GM23338 (cell line): ENCODE measurements around the gene RAB4A. TPM values are rescaled to one million over a fixed set of nuclear protein-coding genes. Genes with fewer than 3 reads are reported as not detected.

ENCODE experiments used
- ATAC-seq: fragments of 200-7000 bp; cut with Tn5 transposase; 3 replicates; pipeline ENCODE4 v1.9.1; 2020
- DNase-seq: peaks from one replicate; pipeline ENCODE4 v3.0.0-alpha.2; 2015; ENCODE audit warnings: low spot score
- H2AFZ ChIP-seq: fragments of 200-600 bp; sonication (generic); 2 replicates; pipeline ENCODE4 v1.8.0; 2016; ENCODE audit warnings: antibody characterized with exemption, mild to moderate bottlenecking, moderate library complexity
- H3F3A ChIP-seq: fragments of 200-600 bp; sonication (generic); replicated peaks from 2 replicates; pipeline ENCODE4 v1.8.0; 2017; ENCODE audit warnings: antibody characterized with exemption, mixed run types, low read depth
- H3K27ac ChIP-seq: fragments of 200-600 bp; sonication (generic); 2 replicates; pipeline ENCODE4 v1.6.1; 2016; ENCODE audit warnings: low read depth
- H3K27me3 ChIP-seq: fragments of 200-600 bp; sonication (generic); 2 replicates; pipeline ENCODE4 v1.8.0; 2016; ENCODE audit warnings: mild to moderate bottlenecking, mixed run types, moderate library complexity; ENCODE audit not compliant: insufficient read depth
- H3K36me3 ChIP-seq: fragments of 200-600 bp; sonication (generic); 2 replicates; pipeline ENCODE4 v1.8.0; 2016; ENCODE audit warnings: mild to moderate bottlenecking; ENCODE audit not compliant: insufficient read depth
- H3K4me1 ChIP-seq: fragments of 200-600 bp; sonication (generic); 2 replicates; pipeline ENCODE4 v1.8.0; 2016; ENCODE audit warnings: mild to moderate bottlenecking, moderate library complexity; ENCODE audit not compliant: insufficient read depth
- H3K4me2 ChIP-seq: fragments of 200-600 bp; sonication (generic); 2 replicates; pipeline ENCODE4 v1.7.1; 2017; ENCODE audit warnings: mixed run types
- H3K4me3 ChIP-seq: fragments of 200-600 bp; sonication (generic); 2 replicates; pipeline ENCODE4 v1.6.1; 2016; ENCODE audit warnings: mixed run types
- H3K79me2 ChIP-seq: fragments of 200-600 bp; sonication (generic); replicated peaks from 2 replicates; pipeline ENCODE4 v1.8.0; 2017; ENCODE audit warnings: mild to moderate bottlenecking; ENCODE audit not compliant: insufficient read depth
- H3K9me2 ChIP-seq: fragments of 200-600 bp; sonication (generic); 2 replicates; pipeline ENCODE4 v1.8.0; 2017; ENCODE audit not compliant: insufficient read depth
- H4K20me1 ChIP-seq: fragments of 200-600 bp; sonication (generic); replicated peaks from 2 replicates; pipeline ENCODE4 v1.8.0; 2017; ENCODE audit warnings: mild to moderate bottlenecking; ENCODE audit not compliant: insufficient read depth
- H3K27ac Mint-ChIP-seq: 2 replicates; pipeline ENCODE4 v1.8.0; 2020; ENCODE audit warnings: inconsistent platforms, mild to moderate bottlenecking, moderate library complexity, mixed read lengths
- H3K27me3 Mint-ChIP-seq: 3 replicates; pipeline ENCODE4 v1.8.0; 2022; ENCODE audit warnings: low read depth, mild to moderate bottlenecking, moderate library complexity, mixed read lengths, inconsistent platforms; ENCODE audit not compliant: insufficient read depth, poor library complexity
- H3K36me3 Mint-ChIP-seq: 3 replicates; pipeline ENCODE4 v1.8.0; 2021; ENCODE audit warnings: low read depth, mild to moderate bottlenecking, inconsistent platforms, moderate library complexity, mixed read lengths
- H3K4me1 Mint-ChIP-seq: 3 replicates; pipeline ENCODE4 v1.8.0; 2020; ENCODE audit warnings: mild to moderate bottlenecking, inconsistent platforms, mixed read lengths
- H3K4me3 Mint-ChIP-seq: 3 replicates; pipeline ENCODE4 v1.8.0; 2021; ENCODE audit warnings: moderate library complexity, mild to moderate bottlenecking, inconsistent platforms, mixed read lengths
- H3K9me3 Mint-ChIP-seq: 3 replicates; pipeline ENCODE4 v1.8.0; 2020; ENCODE audit warnings: moderate library complexity, mild to moderate bottlenecking, inconsistent platforms, mixed read lengths
- CREB1 ChIP-seq: fragments of 250-450 bp; sonication (Bioruptor Pico); IDR thresholded peaks from 2 replicates; pipeline ENCODE4 v1.5.0; 2020; ENCODE audit warnings: low read depth, mild to moderate bottlenecking, moderate library complexity
- CTCF ChIP-seq, 2 experiments: fragments of 200-600 bp in 1 of 2; sonication (generic) in 1 of 2; conservative IDR thresholded peaks; 2 replicates each; pipeline versions ENCODE4 v1.5.1 to v1.6.1; 2016 to 2017; ENCODE audit warnings: antibody characterized with exemption in 2 of 2, low read depth in 2 of 2, mild to moderate bottlenecking in 2 of 2, moderate library complexity in 1 of 2
- ETS1 ChIP-seq: IDR thresholded peaks from 2 replicates; pipeline ENCODE4 v1.6.1; 2016; ENCODE audit warnings: antibody characterized with exemption
- EZH2 ChIP-seq: fragments of 200-600 bp; sonication (generic); IDR thresholded peaks from one replicate; pipeline ENCODE4 v1.8.0; 2017; ENCODE audit warnings: antibody characterized with exemption, mild to moderate bottlenecking, low read depth; ENCODE audit not compliant: unreplicated experiment
- EZH2phosphoT487 ChIP-seq: fragments of 200-600 bp; sonication (generic); IDR thresholded peaks from one replicate; pipeline ENCODE4 v1.8.1; 2018; ENCODE audit warnings: antibody characterized with exemption; ENCODE audit not compliant: unreplicated experiment
- JUNB ChIP-seq: IDR thresholded peaks from one replicate; pipeline ENCODE4 v1.6.1; 2016; ENCODE audit warnings: antibody characterized with exemption; ENCODE audit not compliant: unreplicated experiment
- NANOG ChIP-seq: IDR thresholded peaks from 2 replicates; pipeline ENCODE4 v1.6.1; 2016; ENCODE audit warnings: antibody characterized with exemption, borderline replicate concordance
- POLR2AphosphoS5 ChIP-seq: IDR thresholded peaks from 2 replicates; pipeline ENCODE4 v1.6.1; 2016; ENCODE audit warnings: antibody characterized with exemption, low read depth
- REST ChIP-seq: IDR thresholded peaks from one replicate; pipeline ENCODE4 v1.6.1; 2018; ENCODE audit warnings: antibody characterized with exemption; ENCODE audit not compliant: unreplicated experiment
- STAT1 ChIP-seq: IDR thresholded peaks from one replicate; pipeline ENCODE4 v1.6.1; 2016; ENCODE audit warnings: antibody characterized with exemption; ENCODE audit not compliant: unreplicated experiment
- ZNF114 ChIP-seq: fragments of 250-450 bp; sonication (Bioruptor Pico); IDR thresholded peaks from 2 replicates; pipeline ENCODE4 v1.5.0; 2020; ENCODE audit warnings: mild to moderate bottlenecking, moderate library complexity
- ZNF331 ChIP-seq: fragments of 250-450 bp; sonication (Bioruptor Pico); IDR thresholded peaks from 2 replicates; pipeline ENCODE4 v1.5.0; 2020; ENCODE audit warnings: low read depth, mild to moderate bottlenecking, moderate library complexity
- ZNF462 ChIP-seq: fragments of 250-450 bp; sonication (Bioruptor Pico); IDR thresholded peaks from 2 replicates; pipeline ENCODE4 v1.5.0; 2020; ENCODE audit warnings: mild to moderate bottlenecking, moderate library complexity
- polyA plus RNA-seq: library from polyadenylated mRNA; unstranded; fragments of >200 nt; fragmentation: Nextera tagmentation; extraction: Ambion mirVana; gene quantifications from 2 replicates; pipeline ENCODE4 v1.2.1, GENCODE V29; 2016
- total RNA-seq: library from RNA; depleted of rRNA; stranded (reverse); fragments of >200 nt; shearing (Covaris generic); gene quantifications from 2 replicates; pipeline ENCODE4 v1.2.3, GENCODE V29; 2014

The RAB4A gene
- total and polyA plus RNA-seq, 2 experiments from 2014 or later, result 37.5 to 50.8 TPM

GRCh38 chr1:229325401-229325800 is 54.5 kb downstream of the RAB4A start:
- Mint-ChIP-seq H3K4me1 (peaks cover 10% of the 10 kb centered on the region), H3K36me3 (0 out of 3 replicates have a peak, but pooled peaks cover 4% of the 10 kb centered on the region), H3K9me3 (no peaks in the 10 kb centered on the region), H3K4me3 (no peak overlapping the region), H3K27ac (no peak overlapping the region), H3K27me3 (no peaks in the 10 kb centered on the region)
- Histone ChIP-seq H4K20me1 (no peaks in the 10 kb centered on the region; the same call in none of the 2 replicates), H3K4me2 (no peak overlapping the region), H3K9me2 (no peaks in the 10 kb centered on the region), H3K4me3 (no peak overlapping the region), H3K4me1 (peaks cover 7% of the 10 kb centered on the region; the same call in 1 of the 2 replicates), H3K79me2 (peaks cover 2% of the 10 kb centered on the region; the same call in 1 of the 2 replicates), H3K27me3 (no peaks in the 10 kb centered on the region), H3K27ac (no peak overlapping the region), H3K36me3 (peaks cover 18% of the 10 kb centered on the region), H3F3A (no peaks in the 10 kb centered on the region), H2AFZ (no peak overlapping the region)
- ATAC-seq (no peak), DNase-seq (no peak)
- no peak for TF ChIP-seq NANOG
- TF ChIP-seq ETS1, result no peak
- no peak for TF ChIP-seq REST
- no peak for TF ChIP-seq JUNB
- no peak for TF ChIP-seq EZH2
- TF ChIP-seq EZH2phosphoT487, result no peak
- no peak for TF ChIP-seq ZNF462 (CRISPR knock-in tag)
- no peak for TF ChIP-seq STAT1
- no peak for TF ChIP-seq ZNF114 (CRISPR knock-in tag)
- no peak for TF ChIP-seq CREB1 (CRISPR knock-in tag)
- no peak for TF ChIP-seq CTCF (conservative IDR thresholded peaks at IDR 0.05; ENCODE audit: low read depth in 2 of 2)
- TF ChIP-seq ZNF331 (CRISPR knock-in tag), result no peak
- TF ChIP-seq POLR2AphosphoS5, result no peak
